Left lobe of liver (tissue), 2 donors: ENCODE data around the gene GMPR. TPM values are rescaled to one million over a fixed set of nuclear protein-coding genes. Genes with fewer than 3 reads are reported as not detected.
"Not testable (repeated sequence)": the region's sequence is repeated elsewhere in the genome, so short reads cannot be mapped to it uniquely, and the experiment has no call there.

Source experiments
- ATAC-seq: fragments of 200-7000 bp; cut with Tn5 transposase; one replicate; pipeline ENCODE4 v1.9.1; 2020; ENCODE audit warnings: mild to moderate bottlenecking, moderate library complexity
- DNase-seq: peaks from one replicate; pipeline ENCODE4 v3.0.0-alpha.2; 2020; ENCODE audit warnings: low spot score
- total RNA-seq: library from RNA; stranded (reverse); gene quantifications from one replicate; pipeline ENCODE4 v1.2.1, GENCODE V29; 2021
- donor health status: DM: no; HTN: no; CAD: no; lungs with moderate emphysema.
- donor health status: DM: no; HTN: yes; CAD: no.

The GMPR gene
- total RNA-seq, 1 donor from 2014 or later, result 4.3 TPM

DNA sequence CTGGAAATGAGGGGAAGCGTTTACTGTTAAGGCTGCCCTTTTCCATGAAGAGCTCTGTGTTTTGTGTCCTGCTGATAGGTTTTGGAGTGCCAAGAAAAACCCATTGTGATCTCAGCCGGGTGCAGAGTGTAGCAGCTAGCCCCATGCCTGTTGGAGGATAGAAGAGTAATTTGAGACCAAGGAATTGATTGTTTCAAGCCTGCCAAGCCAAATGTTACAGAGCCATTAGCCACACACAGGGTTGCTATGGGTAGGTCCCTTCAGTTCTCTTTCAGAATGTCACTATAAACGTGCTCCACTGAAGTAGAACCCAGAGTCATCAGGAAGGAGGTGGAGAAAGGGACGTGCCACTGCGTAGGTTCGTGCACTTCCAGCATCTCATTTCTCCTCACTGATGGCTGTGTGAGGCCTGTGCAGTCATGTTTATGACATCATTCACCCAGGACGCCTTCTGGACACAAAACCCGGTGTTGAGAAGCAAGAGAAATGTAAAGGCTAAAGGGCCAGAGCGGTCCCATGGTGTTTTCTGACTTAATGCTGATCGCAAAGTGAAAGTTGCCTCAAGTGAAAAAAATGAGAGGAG, 6.6 kb downstream of the GMPR start:
- DNase-seq (peak; percentile 51), ATAC-seq (peak; percentile 90)

DNA sequence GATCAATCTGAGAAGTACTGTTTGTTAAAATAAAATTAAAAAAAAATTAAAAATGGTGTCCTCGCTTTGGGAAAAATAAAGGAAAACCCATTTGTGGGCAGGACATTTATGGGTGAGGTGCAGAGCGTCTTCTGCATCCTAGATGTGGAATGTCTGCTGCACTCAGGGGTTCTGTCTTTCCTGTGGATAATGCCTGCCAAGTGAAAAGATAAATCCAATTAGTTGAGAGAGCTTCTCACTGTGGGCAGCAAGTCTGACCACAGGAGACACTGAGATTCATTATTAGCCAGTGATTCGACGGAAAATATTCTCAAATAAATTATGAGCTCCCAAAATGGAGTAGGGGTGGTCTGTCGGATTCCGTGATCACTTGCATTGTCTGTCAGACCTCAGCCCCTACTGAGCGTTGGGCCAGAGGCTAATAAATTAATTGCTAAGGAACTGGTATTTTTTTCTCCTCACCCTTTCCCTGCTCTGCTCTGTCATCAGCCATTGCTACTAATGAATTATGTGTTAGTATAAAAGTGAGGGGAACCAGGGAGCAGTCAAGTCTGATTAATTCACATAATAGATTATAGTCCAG, 10.0 kb downstream of the GMPR start:
- no peak for ATAC-seq

DNA sequence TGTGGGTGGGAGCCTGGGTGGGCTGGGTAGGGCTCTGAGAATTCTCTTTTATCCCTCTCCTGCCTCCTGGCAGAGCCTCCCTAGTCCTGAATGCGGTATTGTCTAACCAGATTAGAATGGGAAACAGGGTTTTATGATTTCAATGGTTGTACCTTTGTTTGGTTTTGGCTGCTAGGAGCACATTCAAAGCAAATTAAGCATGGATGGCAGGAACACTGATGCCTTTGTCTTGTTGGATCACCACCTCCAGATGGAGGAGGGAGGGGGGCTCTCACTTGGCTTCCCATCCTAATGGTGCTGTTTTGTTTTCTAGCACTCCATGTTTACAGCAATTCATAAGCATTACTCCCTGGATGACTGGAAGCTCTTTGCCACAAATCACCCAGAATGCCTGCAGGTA, 11.6 kb downstream of the GMPR start:
- ATAC-seq (no peak), DNase-seq (no peak)

More for the DNA sequence above, 10.0 kb downstream of the GMPR start:
- DNase-seq, result no peak

DNA sequence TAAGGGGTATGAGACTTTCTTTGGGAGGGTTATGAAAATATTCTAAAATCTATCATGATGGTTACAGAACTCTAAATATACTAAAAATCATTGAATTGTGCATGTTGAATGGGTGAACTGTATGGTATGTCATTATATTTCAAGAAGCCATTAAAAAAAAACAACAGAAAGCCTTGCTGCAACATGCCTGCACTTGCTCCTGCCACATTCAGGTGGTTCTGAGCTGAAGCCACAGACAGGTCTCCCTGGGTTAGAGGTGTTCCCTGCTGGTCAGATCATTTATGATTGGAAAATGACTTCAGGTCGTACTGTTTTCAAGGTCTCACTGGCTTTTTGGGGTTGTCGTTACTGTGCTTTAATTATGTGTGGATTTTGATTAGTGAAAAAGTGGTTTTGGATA, 13.3 kb downstream of the GMPR start:
- DNase-seq, result no peak
- ATAC-seq, result no peak

DNA sequence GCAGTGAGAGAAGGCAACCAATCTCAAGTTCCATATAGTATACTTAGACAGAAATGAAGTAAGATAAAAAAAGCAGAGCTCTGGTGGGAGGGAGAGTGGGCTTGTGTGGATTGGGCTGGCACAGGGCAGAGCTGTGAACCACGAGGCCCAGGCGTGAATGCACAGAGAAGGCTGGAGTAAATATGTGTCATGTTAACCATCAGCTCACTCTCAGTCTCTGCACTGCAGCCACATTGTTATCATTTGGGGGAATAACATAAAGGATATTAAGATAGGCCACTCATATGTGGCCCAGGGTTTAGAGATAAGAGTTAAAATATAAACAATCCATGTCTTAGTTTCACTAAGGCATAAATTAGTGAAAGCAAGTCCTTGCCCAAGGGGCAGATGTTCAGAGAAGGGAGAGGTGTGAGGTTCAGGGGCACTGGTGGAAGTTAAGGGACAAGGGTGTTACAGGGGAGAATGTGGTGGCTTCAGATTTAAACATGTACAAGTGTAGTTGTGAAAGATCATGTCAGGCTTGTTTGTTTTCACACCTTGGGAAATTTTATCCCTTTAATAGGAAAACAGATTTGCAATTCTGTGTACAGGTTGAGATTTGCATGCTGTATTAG, 14.4 kb downstream of the GMPR start:
- ATAC-seq (no peak), DNase-seq (no peak)

DNA sequence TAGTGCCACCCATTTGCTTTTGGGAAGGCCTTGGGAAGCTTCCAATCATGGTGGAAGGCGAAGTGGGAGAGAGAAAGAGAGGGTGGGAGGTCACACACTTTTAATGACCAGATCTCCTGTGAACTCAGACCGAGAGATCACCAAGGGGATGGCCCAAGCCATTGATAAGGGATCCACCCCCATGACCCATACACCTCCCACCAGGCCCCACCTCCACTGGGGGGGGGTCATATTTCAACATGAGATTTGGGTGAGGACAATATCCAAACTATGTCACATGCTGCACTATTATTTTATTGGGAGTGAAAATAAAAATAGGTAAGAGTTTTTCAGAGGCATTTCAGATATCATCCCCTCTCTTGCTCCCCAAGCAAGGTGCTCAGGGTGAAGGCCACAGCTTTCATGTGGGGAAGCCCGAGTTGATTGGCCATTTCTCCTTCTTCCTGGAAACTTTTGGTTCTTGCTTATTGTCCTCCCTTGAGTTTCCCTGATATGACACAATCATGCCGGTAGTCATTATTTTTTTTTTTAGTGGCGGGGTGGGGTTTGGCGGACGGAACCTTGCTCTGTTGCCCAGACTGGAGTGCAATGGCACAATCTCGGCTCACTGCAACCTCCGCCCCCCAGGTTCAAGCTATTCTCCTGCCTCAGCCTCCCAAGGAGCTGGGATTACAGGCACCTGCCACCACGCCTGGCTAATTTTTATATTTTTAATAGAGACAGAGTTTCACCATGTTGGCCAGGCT, 15.2 kb downstream of the GMPR start:
- no peak for ATAC-seq
- no peak for DNase-seq

DNA sequence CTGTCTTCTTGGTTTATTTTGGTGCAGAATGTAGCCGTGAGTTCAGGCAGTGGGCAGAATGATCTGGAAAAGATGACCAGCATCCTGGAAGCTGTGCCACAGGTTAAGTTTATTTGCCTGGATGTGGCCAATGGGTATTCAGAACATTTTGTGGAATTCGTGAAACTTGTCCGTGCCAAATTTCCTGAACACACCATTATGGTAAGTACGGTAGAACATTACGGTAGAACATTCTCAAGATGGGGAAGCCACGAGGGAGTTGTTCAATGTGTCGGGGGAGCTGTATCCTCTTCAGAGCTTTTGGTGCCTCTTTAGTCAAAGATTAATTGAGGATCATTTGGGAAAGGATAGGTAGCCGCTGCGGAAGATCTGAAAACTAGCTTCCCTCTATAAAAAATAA, 16.1 kb downstream of the GMPR start:
- DNase-seq (no peak), ATAC-seq (no peak)

DNA sequence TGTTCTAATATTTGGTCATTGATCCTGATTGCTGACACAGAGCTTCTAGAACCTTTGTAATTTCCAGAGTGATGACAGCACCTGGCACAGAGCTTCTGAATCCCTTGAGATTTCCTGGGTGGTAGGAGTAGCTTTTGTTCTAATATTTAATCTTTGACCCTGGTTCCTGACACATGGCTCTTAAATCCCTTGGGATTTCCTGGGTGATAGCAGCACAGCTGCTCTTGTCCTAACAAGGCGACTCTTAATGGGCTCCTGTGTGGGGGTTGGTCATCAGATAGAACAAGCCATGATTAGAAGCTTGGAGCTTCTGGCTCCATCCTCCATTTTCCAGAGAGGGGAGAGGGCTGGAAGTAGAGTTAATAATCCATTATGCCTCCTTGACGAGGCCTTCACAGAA, 18.4 kb downstream of the GMPR start:
- ATAC-seq (no peak), DNase-seq (no peak)

DNA sequence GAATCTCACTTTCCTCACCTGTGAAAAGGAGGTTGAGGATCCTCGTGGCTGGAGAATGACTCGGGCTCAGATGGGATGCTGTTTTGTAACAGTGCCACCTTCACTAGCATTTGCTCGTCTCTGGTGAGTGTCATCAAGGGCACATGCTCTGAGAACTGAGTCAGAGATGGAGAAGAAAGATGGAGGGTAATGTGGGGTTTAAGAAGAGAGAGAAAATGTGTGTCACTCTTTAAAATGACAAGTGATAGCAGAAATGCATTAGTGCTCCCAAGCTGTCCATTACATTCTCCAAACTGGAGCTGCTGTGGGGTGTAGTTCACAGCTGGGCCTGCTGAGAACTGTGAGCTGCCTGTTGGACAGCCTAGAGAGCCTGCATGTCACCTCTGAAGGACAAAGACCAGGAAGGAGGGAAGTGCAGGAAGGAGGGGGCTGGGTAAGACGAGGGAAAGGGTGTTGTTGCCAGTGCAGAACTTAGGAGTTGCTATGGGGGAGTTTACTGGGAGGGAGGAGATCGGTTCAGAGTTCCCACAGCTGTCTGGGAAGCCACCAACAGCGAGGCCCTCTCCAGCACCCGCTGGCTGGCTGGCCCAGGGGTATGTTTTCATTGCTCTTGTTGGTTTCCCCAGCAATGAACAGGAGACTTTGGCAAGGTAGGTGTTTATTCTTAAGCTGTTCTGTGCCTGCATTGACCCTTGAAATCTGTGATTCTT, 19.8 kb downstream of the GMPR start:
- no peak for DNase-seq
- ATAC-seq, result no peak

DNA sequence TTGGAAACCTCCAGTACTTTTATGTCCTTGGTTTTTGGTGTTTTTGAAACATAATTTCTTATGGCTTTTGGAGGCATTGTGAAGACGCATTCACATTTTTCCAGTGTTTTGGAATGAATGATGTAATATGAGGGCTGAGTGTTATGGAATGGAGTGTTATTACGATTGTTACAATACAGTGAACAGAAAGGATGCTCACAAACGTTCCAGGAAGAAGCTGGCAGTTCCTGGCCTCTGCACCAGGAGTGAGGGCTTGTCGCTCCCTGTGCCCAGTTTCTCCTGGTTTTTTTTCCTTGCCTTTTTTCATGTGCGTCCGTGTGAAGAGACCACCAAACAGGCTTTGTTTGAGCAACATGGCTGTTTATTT, 20.3 kb downstream of the GMPR start:
- DNase-seq, result no peak
- ATAC-seq, result no peak

DNA sequence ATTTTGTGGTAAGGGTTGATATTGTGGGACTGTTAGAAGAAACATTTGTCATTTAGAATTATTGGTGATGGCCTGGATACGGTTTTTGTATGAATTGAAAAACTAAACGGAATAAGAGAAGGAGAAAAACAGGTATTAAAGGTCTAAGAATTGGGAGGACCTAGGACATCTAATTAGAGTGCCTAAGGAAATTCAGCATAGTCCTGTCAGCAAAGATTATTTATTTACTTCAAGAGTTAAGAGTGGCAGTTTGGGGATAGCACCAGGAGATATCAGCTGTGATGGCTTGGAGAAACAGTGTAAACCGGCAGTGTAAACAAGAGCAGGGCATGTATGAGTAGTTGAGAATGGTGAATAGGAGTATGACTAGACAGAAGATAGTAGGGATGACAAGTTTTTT, 21.2 kb downstream of the GMPR start:
- ATAC-seq, DNase-seq: not testable (repeated sequence)

DNA sequence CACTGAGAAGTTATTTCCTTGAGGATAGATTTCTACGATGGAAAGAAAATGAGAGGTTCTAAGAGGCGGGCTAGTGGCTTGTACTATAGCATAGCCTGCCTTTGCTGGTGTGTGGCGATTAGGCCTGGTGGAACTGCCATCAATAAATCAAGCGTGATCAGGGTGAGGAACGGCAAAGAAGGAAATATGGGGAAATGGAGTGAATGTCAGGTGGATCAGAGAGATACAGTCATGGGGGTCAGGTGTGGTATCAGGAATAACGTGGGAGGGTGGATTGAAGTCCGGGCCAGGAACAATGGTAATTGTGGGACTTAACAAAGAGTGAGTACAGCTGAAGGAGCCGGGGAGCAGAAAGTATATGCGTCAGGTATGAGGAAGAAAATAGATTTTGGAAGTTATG, 22.2 kb downstream of the GMPR start:
- ATAC-seq, DNase-seq: not testable (repeated sequence)

DNA sequence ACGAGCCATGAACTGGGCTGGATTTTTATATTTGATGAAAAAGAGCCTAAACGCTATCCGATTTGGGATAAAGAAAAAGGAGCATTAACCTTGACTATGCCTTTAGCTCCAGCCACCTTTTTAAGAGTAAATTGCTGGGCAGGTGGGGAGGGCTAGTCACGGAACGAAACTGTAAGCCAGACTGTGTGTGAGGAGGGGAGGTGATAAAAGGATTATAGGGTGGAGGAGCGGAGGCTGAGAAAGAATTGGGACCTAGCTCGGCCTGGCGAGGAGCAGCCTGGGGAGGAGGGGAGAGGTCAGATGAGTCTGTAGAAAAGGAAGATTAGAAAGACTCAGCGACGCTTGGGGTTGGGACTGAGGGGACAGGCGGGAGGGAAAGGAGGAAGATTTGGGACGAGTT, 24.4 kb downstream of the GMPR start:
- not testable (repeated sequence) for ATAC-seq, DNase-seq

DNA sequence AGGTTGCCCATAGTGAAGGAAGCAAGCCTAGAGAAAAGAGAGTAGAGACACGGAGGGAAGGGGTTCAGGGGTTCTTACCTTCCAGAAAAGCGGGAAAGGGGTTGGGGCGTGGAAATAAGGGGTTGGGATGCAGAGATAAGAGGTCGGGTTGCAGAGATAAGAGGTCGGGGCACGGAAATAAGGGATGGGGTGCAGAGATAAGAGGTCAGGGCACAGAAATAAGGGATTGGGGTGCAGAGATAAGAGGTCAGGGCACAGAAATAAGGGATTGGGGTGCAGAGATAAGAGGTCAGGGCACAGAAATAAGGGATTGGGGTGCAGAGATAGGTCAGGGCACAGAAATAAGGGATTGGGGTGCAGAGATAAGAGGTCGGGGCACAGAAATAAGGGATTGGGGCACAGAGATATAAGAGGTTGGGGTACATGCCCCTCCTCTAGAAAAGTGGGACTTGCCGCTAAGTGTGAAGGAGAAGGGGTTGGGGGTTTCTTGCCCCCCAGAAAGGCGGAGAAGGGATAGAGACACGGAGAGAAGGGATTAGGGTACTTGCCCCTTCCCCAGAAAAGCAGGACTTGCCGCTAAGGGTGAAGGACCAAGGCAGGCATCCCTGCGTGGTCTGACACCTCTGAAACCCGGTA, 25.2 kb downstream of the GMPR start:
- ATAC-seq, DNase-seq: not testable (repeated sequence)

DNA sequence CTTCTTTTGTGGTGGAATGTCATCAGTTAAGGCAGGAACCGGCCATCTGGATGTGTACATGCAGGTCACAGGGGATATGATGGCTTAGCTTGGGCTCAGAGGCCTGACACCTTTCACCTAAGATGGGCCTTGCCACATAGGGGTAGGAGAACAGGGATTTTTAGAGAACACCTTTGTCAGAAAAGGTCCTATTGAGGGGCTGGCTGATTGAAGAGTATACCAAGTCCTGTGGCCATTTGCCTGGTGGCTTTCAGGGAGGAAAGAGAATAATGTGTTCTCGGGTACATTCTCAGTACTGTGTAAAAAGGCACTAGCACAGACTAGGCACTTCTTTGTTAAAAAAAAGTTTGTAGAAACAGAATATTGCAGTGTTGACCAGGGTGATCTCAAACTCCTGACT, 26.4 kb downstream of the GMPR start:
- ATAC-seq, result no peak
- no peak for DNase-seq

DNA sequence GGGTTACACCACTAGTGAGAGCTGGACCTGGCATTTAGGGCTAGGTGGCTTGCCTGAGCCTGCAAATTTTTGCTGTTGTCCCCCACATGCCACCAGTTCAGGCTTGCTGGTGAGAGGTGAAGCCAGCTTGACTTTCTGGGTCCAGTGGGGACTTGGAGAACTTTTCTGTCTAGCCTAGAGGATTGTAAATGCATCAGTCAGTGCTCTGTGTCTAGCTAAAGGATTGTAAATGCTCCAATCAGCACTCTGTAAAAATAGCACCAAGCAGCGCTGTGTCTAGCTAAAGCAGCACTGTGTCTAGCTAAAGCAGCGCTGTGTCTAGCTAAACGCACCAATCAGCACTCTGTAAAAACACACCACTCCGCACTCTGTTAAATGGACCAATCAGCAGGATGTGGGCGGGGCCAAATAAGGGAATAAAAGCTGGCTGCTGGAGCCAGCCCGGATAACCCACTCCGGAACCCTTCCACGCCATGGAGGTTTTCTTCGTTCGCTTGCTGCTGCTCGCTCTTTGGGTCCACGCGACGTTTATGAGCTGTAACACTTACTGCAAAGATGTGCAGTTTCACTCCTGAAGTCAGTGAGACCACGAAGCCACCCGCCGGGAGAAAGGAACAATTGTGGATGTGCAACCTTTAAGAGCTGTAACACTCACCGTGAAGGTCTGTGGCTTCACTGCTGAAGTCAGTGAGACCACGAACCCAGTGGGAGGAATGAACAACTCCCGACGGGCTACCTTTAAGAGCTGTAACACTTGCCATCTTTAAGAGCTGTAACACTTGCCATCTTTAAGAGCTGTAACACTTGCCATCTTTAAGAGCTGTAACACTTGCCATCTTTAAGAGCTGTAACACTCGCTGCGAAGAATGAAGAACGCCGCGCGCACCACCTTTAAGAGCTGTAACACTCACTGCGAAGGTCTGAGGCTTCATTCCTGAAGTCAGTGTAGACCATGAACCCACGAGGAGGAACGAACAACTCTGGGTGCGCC, 27.3 kb downstream of the GMPR start:
- DNase-seq, result no peak
- ATAC-seq, result no peak

DNA sequence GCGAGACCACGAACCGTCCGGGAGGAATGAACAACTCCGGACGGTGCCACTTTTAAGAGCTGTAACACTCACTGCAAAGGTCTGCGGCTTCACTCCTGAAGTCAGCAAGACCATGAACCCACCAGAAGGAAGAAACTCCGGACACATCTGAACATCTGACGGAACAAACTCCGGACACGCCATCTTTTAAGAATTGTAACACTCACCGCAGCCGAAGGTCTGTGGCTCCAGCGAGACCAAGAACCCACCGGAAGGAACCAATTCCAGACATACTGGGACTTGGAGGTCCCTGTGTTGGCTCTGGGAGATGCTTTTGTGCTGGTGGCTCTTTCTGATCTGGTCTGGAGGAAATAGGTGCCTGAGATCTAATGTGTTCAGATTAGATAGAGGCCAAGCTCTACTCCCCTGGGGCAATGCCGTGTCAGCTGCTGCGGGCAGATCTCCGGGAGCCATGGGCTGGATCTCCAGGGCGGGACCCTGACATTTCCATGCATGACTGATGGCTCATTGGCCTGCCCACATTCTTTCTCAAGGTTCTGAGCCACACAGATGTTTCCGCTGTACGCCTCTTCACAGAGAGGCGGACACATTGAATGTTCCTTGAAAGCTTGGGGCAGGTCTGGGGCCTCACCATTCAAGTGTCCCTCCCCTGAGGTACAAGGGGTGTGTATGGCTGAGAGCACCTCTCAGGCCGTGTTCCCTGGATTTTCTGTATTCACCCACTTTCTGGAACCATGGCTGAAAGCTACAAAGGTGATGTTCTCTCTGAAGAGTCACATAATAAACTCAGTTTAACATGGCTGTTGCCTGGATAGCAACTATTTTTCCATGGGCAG, 29.3 kb downstream of the GMPR start:
- DNase-seq, result no peak
- ATAC-seq, result no peak

DNA sequence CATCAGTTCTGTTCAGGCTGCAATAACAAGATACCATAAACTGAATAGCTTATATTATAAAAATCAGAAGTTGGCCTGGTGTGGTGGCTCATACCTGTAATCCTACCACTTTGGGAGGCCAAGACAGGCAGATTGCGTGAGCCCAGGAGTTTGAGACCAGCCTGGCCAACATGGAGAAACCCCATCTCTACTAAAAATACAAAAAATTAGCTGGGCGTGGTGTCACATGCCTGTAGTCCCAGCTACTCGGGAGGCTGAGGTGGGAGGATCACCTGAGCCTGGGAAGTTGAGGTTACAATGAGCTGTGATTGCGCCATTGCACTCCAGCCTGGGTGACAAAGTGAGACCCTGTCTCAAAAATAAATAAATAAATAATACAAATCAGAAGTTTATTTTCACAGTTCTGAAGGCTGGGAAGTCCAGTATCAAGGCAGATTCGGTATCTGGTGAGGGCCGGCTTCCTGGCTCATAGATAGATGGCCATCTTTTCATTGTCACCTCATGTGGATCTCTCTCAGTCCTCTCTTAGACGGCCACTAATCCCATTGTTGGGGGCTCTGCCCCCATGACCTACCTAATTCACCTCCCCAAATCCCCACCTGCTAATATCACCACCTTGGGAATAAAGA, 31.2 kb downstream of the GMPR start:
- ATAC-seq, DNase-seq: not testable (repeated sequence)
